NB4 (cell line): Measurements from ENCODE around the gene MGST1.
A peak's percentile ranks its signal among the peaks of the same experiment; 100 is the strongest.

Experiments used
- DNase-seq: peaks from one replicate; pipeline ENCODE4 v3.0.0; 2010; ENCODE audit warnings: low read depth
- H3K4me3 ChIP-seq: one replicate; pipeline ENCODE4 v1.5.1; 2011; ENCODE audit warnings: mild to moderate bottlenecking, low read depth, low read length, moderate library complexity
- MYC ChIP-seq: IDR thresholded peaks from 2 replicates; pipeline ENCODE4 v1.6.1; 2011; ENCODE audit warnings: low read depth, low read length
- POLR2A ChIP-seq: IDR thresholded peaks from 2 replicates; pipeline ENCODE4 v1.6.1; 2011; ENCODE audit warnings: mild to moderate bottlenecking; ENCODE audit not compliant: insufficient read length; ENCODE audit errors: extremely low read depth
- TF ChIP-seq, protein P1 (sequence below): IDR thresholded peaks from 2 replicates; pipeline ENCODE4 v1.6.1; 2011; ENCODE audit warnings: low read depth, low read length
- TF ChIP-seq, protein P2 (sequence below): IDR thresholded peaks from one replicate; pipeline ENCODE4 v1.5.1; 2012; ENCODE audit warnings: low read depth, low read length

The MGST1 gene

DNA sequence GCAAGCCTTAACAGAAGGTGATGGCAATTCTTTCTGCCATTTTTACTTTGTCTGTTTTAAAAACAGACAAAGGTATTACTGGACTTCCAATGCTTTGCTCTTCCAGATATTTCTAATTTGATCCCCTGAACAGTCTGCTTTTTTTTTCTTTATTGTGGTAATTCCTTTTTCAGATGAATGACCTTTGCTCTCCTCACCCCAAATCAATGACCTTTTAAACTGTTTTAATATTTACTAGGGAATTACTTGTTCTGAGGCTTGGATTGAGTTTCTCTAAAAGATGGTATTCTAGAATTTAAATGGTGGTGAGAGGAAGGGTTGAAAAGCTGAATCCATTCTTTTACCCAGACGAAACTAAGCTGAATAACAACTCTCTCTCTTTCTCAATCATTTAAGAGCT, 2.3 kb upstream of the MGST1 start:
- TF ChIP-seq POLR2A: no peak
- TF ChIP-seq, protein P1, sequence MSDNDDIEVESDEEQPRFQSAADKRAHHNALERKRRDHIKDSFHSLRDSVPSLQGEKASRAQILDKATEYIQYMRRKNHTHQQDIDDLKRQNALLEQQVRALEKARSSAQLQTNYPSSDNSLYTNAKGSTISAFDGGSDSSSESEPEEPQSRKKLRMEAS: no peak
- TF ChIP-seq, protein P2, sequence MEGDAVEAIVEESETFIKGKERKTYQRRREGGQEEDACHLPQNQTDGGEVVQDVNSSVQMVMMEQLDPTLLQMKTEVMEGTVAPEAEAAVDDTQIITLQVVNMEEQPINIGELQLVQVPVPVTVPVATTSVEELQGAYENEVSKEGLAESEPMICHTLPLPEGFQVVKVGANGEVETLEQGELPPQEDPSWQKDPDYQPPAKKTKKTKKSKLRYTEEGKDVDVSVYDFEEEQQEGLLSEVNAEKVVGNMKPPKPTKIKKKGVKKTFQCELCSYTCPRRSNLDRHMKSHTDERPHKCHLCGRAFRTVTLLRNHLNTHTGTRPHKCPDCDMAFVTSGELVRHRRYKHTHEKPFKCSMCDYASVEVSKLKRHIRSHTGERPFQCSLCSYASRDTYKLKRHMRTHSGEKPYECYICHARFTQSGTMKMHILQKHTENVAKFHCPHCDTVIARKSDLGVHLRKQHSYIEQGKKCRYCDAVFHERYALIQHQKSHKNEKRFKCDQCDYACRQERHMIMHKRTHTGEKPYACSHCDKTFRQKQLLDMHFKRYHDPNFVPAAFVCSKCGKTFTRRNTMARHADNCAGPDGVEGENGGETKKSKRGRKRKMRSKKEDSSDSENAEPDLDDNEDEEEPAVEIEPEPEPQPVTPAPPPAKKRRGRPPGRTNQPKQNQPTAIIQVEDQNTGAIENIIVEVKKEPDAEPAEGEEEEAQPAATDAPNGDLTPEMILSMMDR: no peak
- TF ChIP-seq MYC: no peak
- H3K4me3 ChIP-seq: no peak overlapping the region
- no peak for DNase-seq

DNA sequence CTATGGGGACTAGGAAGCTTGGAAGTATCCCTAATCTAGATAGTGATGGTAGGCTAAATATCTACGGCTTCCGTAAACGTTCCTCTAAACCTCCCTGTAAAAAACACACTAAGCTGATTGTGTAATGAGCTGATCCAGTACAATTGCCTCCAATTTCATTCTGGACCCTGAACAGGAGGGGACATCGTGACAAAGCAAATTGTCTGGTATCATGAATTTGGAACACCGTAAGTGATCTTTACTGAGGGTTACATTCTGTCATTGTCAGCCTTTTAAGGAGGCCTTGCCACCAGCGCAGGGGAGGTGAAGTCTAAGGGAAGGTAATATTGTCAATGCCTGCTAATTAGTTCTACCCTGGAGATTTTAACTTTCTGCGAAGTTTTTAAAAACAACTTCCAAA, 487 bp upstream of the MGST1 start:
- no peak for TF ChIP-seq POLR2A
- TF ChIP-seq, protein P2: no peak
- TF ChIP-seq MYC: no peak
- TF ChIP-seq, protein P1: no peak
- H3K4me3 ChIP-seq: peak overlapping the region; percentile 97
- DNase-seq: peak; percentile 26

DNA sequence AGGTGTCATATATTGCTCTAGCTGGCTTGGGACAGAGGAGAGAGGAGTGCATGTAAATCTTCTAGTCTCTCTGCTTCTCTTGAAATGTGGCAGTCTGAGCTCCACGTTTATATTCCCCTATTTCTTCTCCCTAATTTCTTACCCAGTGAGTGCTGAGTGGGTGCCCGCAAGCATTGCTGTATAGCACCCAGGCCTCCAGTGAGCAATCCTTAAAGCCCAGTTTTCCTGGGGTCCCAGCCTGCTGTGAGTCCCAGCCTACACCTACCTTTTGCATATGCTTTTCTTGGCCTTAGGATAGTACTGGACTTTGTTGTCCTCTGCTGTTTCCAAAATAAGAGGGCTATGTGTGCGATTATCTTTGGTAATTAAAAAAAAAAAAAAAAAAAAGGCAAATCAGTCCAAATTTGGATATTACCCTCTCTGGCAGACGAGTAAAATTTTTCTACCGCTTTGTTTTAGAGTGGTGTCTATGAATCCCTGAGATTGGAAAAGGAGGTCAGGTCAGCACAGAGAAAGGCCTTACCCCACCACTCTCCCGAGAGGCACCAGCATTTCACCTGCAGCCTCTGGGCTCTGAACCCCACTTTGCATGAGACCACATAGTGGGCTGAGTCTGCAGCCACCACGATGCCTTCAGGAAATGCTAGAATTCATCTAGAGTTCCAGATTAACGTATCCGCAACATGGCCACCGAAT, 1.1 kb downstream of the MGST1 start:
- TF ChIP-seq, protein P2: no peak
- TF ChIP-seq MYC: no peak
- TF ChIP-seq, protein P1: no peak
- no peak for TF ChIP-seq POLR2A
- peak; percentile 26 for DNase-seq
- H3K4me3 ChIP-seq: peak overlapping the region; percentile 97

DNA sequence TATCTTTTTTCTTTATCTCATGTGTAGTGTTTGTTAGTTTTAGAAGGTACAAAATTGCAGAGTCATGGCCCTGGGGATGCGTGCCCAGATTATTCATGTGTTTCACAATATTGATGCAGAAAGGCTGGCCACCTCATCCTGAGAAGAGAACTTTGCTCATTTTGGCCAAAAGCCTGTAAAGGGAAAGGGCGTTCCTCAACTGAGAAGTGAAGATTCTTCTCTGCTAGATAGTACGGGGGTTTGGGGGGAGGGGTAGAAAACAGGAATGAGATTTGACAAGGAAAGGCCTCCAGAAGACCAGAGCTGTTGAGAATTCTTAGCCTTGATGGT, 1.7 kb downstream of the MGST1 start:
- peak overlapping the region; percentile 97 for H3K4me3 ChIP-seq

DNA sequence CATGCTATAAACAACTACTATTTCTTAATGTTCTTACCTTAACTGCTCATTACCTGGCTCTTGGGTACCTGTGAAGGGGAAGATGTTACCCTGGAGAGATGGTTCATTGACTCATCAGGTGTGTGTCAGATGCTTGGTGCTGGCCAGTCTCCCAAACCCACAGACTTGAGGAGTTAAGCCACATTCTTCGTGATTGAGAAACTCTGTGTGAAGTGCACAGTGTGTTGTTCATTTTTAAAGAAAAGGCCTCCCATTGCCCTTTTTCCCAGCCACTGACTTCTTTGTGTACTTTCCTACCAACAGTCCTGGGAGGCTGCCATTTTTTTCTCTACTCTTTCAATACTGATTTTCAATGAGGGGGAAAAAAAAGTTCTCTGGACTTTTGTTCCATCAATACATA, 3.2 kb downstream of the MGST1 start:
- H3K4me3 ChIP-seq: peak overlapping the region; percentile 34
- TF ChIP-seq, protein P2: no peak
- TF ChIP-seq POLR2A (no peak), MYC (no peak)
- TF ChIP-seq, protein P1: no peak
- peak; percentile 74 for DNase-seq

More for the DNA sequence above, 1.7 kb downstream of the MGST1 start:
- DNase-seq: peak; percentile 90
- TF ChIP-seq, protein P1: peak; percentile 63
- TF ChIP-seq POLR2A: no peak
- TF ChIP-seq, protein P2: no peak
- peak; percentile 78 for TF ChIP-seq MYC
